NT2/D1 (cell line): Measurements from ENCODE around the gene GABRA6.

Experiments
- DNase-seq: peaks from one replicate; pipeline ENCODE4 v3.0.0-alpha.2; 2011; ENCODE audit warnings: low read depth, low spot score
- H3K27me3 ChIP-seq: 2 replicates; pipeline ENCODE4 v1.6.0; 2011; ENCODE audit warnings: mild to moderate bottlenecking; ENCODE audit not compliant: insufficient read length, insufficient read depth
- H3K36me3 ChIP-seq: 2 replicates; pipeline ENCODE4 v1.6.1; 2011; ENCODE audit warnings: mild to moderate bottlenecking, low read length, mixed read lengths; ENCODE audit not compliant: insufficient read depth, insufficient read length
- H3K4me1 ChIP-seq: 2 replicates; pipeline ENCODE4 v1.5.1; 2011; ENCODE audit not compliant: insufficient read depth, insufficient read length
- H3K4me3 ChIP-seq: 2 replicates; pipeline ENCODE4 v1.5.1; 2011; ENCODE audit warnings: low read depth; ENCODE audit not compliant: insufficient read length
- H3K9ac ChIP-seq: 2 replicates; pipeline ENCODE4 v1.6.0; 2011; ENCODE audit warnings: low read depth; ENCODE audit not compliant: insufficient read length
- H3K9me3 ChIP-seq: 2 replicates; pipeline ENCODE4 v1.5.1; 2011; ENCODE audit warnings: mild to moderate bottlenecking, low read length; ENCODE audit not compliant: insufficient read depth
- SUZ12 ChIP-seq: IDR thresholded peaks from 2 replicates; pipeline ENCODE4 v1.6.1; 2011; ENCODE audit not compliant: insufficient read length, insufficient read depth; ENCODE audit errors: extremely low read depth
- YY1 ChIP-seq: IDR thresholded peaks from 2 replicates; pipeline ENCODE4 v1.6.1; 2011; ENCODE audit not compliant: insufficient read length, insufficient read depth
- ZNF274 ChIP-seq: IDR thresholded peaks from 2 replicates; pipeline ENCODE4 v1.6.1; 2011; ENCODE audit warnings: mild to moderate bottlenecking, low read depth, low read length

The GABRA6 gene

GRCh38 chr5:161709239-161709638 is 23.7 kb downstream of the GABRA6 start:
- H3K4me1 ChIP-seq, result no peaks in the 10 kb centered on the region
- no peaks in the 10 kb centered on the region for H3K36me3 ChIP-seq
- DNase-seq, result no peak
- TF ChIP-seq YY1 (no peak), ZNF274 (no peak), SUZ12 (no peak)
- no peak overlapping the region for H3K9ac ChIP-seq
- no peaks in the 10 kb centered on the region for H3K27me3 ChIP-seq
- no peak overlapping the region for H3K4me3 ChIP-seq
- H3K9me3 ChIP-seq, result no peaks in the 10 kb centered on the region

GRCh38 chr5:161713042-161713441 is 27.5 kb downstream of the GABRA6 start:
- TF ChIP-seq YY1 (no peak), ZNF274 (no peak), SUZ12 (no peak)
- Histone ChIP-seq H3K9ac (no peak overlapping the region), H3K27me3 (no peaks in the 10 kb centered on the region)

GRCh38 chr5:161719157-161719556 is 33.6 kb downstream of the GABRA6 start:
- no peak for DNase-seq
- Histone ChIP-seq H3K4me3 (no peak overlapping the region), H3K9me3 (no peaks in the 10 kb centered on the region), H3K27me3 (no peaks in the 10 kb centered on the region), H3K9ac (no peak overlapping the region), H3K4me1 (no peaks in the 10 kb centered on the region), H3K36me3 (no peaks in the 10 kb centered on the region)
- TF ChIP-seq SUZ12, result no peak
- no peak for TF ChIP-seq YY1
- no peak for TF ChIP-seq ZNF274

More at GRCh38 chr5:161713042-161713441, 27.5 kb downstream of the GABRA6 start:
- H3K4me3 ChIP-seq, result no peak overlapping the region
- no peaks in the 10 kb centered on the region for H3K4me1 ChIP-seq
- H3K36me3 ChIP-seq, result no peaks in the 10 kb centered on the region
- no peaks in the 10 kb centered on the region for H3K9me3 ChIP-seq
- no peak for DNase-seq

- Histone ChIP-seq H3K9me3 (no peaks in the 10 kb centered on the region), H3K9ac (no peak overlapping the region), H3K36me3 (no peaks in the 10 kb centered on the region), H3K4me1 (no peaks in the 10 kb centered on the region), H3K4me3 (no peak overlapping the region), H3K27me3 (no peaks in the 10 kb centered on the region)
- no peak for DNase-seq
- TF ChIP-seq SUZ12 (no peak), YY1 (no peak), ZNF274 (no peak)
Measured at GRCh38 chr5:161720460-161720859, 34.9 kb downstream of the GABRA6 start.

GRCh38 chr5:161734741-161735140 is 49.2 kb downstream of the GABRA6 start:
- H3K9me3 ChIP-seq, result no peaks in the 10 kb centered on the region
- no peak for DNase-seq
- no peak overlapping the region for H3K4me3 ChIP-seq
- no peak for TF ChIP-seq SUZ12
- no peak for TF ChIP-seq ZNF274
- no peaks in the 10 kb centered on the region for H3K4me1 ChIP-seq
- H3K36me3 ChIP-seq, result no peaks in the 10 kb centered on the region
- no peaks in the 10 kb centered on the region for H3K27me3 ChIP-seq
- H3K9ac ChIP-seq, result no peak overlapping the region

- no peaks in the 10 kb centered on the region for H3K27me3 ChIP-seq
- no peak for TF ChIP-seq YY1
- no peak for TF ChIP-seq SUZ12
- TF ChIP-seq ZNF274, result no peak
- no peak overlapping the region for H3K9ac ChIP-seq
- H3K4me1 ChIP-seq, result no peaks in the 10 kb centered on the region
- no peak overlapping the region for H3K4me3 ChIP-seq
- no peaks in the 10 kb centered on the region for H3K9me3 ChIP-seq
- no peak for DNase-seq
- H3K36me3 ChIP-seq, result no peaks in the 10 kb centered on the region
Measured at GRCh38 chr5:161740433-161740832, 54.9 kb downstream of the GABRA6 start.

GRCh38 chr5:161744276-161744675 is 58.8 kb downstream of the GABRA6 start:
- Histone ChIP-seq H3K36me3 (no peaks in the 10 kb centered on the region), H3K4me3 (no peak overlapping the region), H3K27me3 (no peaks in the 10 kb centered on the region), H3K9me3 (no peaks in the 10 kb centered on the region), H3K4me1 (no peaks in the 10 kb centered on the region), H3K9ac (no peak overlapping the region)
- no peak for TF ChIP-seq YY1
- no peak for TF ChIP-seq SUZ12
- TF ChIP-seq ZNF274, result no peak
- no peak for DNase-seq

- Histone ChIP-seq H3K4me3 (no peak overlapping the region), H3K27me3 (no peaks in the 10 kb centered on the region)
Measured at GRCh38 chr5:161745392-161745791, 59.9 kb downstream of the GABRA6 start.

More at GRCh38 chr5:161745392-161745791, 59.9 kb downstream of the GABRA6 start:
- Histone ChIP-seq H3K36me3 (no peaks in the 10 kb centered on the region), H3K9me3 (no peaks in the 10 kb centered on the region), H3K4me1 (no peaks in the 10 kb centered on the region), H3K9ac (no peak overlapping the region)
- TF ChIP-seq YY1, result no peak
- no peak for TF ChIP-seq SUZ12
- TF ChIP-seq ZNF274, result no peak
- no peak for DNase-seq
